GM12801 (cell line): ENCODE results near the gene NXF3.

Source experiments
- TF ChIP-seq, protein P1 (sequence below): IDR thresholded peaks from one replicate; pipeline ENCODE4 v1.5.1; 2011; ENCODE audit warnings: control low read depth; ENCODE audit not compliant: insufficient read length; ENCODE audit errors: extremely low read depth

Gene NXF3

GRCh38 chrX:103056902-103057301 lies 36.0 kb downstream of the NXF3 start:
- TF ChIP-seq, protein P1, sequence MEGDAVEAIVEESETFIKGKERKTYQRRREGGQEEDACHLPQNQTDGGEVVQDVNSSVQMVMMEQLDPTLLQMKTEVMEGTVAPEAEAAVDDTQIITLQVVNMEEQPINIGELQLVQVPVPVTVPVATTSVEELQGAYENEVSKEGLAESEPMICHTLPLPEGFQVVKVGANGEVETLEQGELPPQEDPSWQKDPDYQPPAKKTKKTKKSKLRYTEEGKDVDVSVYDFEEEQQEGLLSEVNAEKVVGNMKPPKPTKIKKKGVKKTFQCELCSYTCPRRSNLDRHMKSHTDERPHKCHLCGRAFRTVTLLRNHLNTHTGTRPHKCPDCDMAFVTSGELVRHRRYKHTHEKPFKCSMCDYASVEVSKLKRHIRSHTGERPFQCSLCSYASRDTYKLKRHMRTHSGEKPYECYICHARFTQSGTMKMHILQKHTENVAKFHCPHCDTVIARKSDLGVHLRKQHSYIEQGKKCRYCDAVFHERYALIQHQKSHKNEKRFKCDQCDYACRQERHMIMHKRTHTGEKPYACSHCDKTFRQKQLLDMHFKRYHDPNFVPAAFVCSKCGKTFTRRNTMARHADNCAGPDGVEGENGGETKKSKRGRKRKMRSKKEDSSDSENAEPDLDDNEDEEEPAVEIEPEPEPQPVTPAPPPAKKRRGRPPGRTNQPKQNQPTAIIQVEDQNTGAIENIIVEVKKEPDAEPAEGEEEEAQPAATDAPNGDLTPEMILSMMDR: no peak

GRCh38 chrX:103052625-103053024 lies 40.3 kb downstream of the NXF3 start:
- TF ChIP-seq, protein P1: no peak

DNA sequence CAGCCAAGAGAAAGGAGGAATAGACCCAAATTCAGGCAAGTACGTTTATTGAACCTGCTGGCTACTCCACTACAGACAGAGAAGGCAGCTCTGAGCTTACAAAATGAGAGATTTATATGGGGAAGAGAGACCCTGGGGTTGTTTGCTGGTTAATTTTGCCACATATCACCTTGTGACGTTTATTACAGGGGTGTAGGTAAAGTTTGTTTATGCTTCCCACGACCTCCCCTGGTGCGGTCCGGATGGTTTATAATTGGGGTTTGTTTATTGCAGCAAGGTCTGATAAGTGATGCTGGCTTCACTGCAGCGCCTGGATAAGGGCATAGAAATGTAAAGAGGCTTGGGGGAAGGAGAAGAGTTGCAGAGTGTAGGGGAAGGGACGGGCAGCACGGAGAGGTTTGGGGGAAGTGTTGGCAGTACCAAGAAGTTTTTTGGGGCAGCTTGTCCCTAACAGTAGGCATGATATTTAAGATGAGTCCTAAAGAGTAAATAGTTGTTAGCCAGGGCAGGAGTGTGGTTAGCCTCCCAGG lies 41.6 kb downstream of the NXF3 start:
- TF ChIP-seq, protein P1: no peak
